Gastrocnemius medialis (tissue), 4 donors: ENCODE measurements around the gene FGF19. TPM values are rescaled to one million over a fixed set of nuclear protein-coding genes. Genes with fewer than 3 reads are reported as not detected.

Experiments
- ATAC-seq, 2 donors: fragments of 150-250 bp; one replicate each; pipeline ENCODE4 v1.9.1; 2016
- DNase-seq, 2 donors: peaks; one replicate each; pipeline ENCODE4 v3.0.0-alpha.2; 2019
- H3K27ac ChIP-seq, 4 donors: fragments of 200-600 bp; sonication (generic); 1 replicate in 1 of 4; 2 replicates in 3 of 4; pipeline ENCODE4 v1.5.1; 2016 to 2018; ENCODE audit warnings: mild to moderate bottlenecking in 2 of 4, moderate library complexity in 1 of 4
- H3K27me3 ChIP-seq, 3 donors: fragments of 200-600 bp; sonication (generic) in 2 of 3; 1 replicate in 1 of 3; 2 replicates in 2 of 3; pipeline versions ENCODE4 v1.5.1 to v1.6.0; 2016 to 2019; ENCODE audit warnings: mild to moderate bottlenecking in 1 of 3, moderate library complexity in 1 of 3
- H3K36me3 ChIP-seq, 2 donors: fragments of 200-600 bp; sonication (generic) in 1 of 2; one replicate each; pipeline ENCODE4 v1.5.1; 2017 to 2018
- H3K4me1 ChIP-seq, 2 donors: fragments of 200-600 bp; sonication (generic) in 1 of 2; one replicate each; pipeline ENCODE4 v1.5.1; 2016 to 2017; ENCODE audit warnings: mild to moderate bottlenecking in 2 of 2
- H3K4me3 ChIP-seq, 4 donors: fragments of 200-600 bp; sonication (generic) in 3 of 4; 1 replicate in 1 of 4; 2 replicates in 3 of 4; pipeline ENCODE4 v1.5.1; 2016 to 2019; ENCODE audit warnings: mild to moderate bottlenecking in 2 of 4
- H3K9me3 ChIP-seq, 3 donors: fragments of 200-600 bp; sonication (generic) in 2 of 3; 1 replicate in 1 of 3; 2 replicates in 2 of 3; pipeline ENCODE4 v1.5.1; 2016 to 2019
- POLR2A ChIP-seq, 2 donors: fragments of 450-650 bp; IDR thresholded peaks; one replicate each; pipeline ENCODE4 v1.6.1; 2017; ENCODE audit warnings: antibody characterized with exemption in 2 of 2, mild to moderate bottlenecking in 2 of 2, moderate library complexity in 2 of 2
- in situ Hi-C, 4 donors: fragments of 200-750 bp; cut with MboI; loops; one replicate each; pipeline versions ENCODE4 v1.15.0 to v1.8.0; 2017; ENCODE audit warnings: low sequenced_read_pairs in 4 of 4
- intact Hi-C: fragments of 100-400 bp; cut with DNase I; formaldehyde crosslinking; loops from one replicate; pipeline ENCODE4 v1.15.1; 2023; ENCODE audit warnings: low total_unique reads
- total RNA-seq, 4 donors: library from RNA; depleted of rRNA; stranded (reverse); fragments of >200 nt; gene quantifications; one replicate each; pipeline versions ENCODE4 v1.1.0 to v1.2.3, GENCODE V29; 2016
- TF ChIP-seq, protein P1 (sequence below), 5 experiments: fragments of 450-650 bp in 3 of 5; fragments of 200-600 bp in 2 of 5; sonication (generic) in 2 of 5; IDR thresholded peaks in 4 of 5; conservative IDR thresholded peaks in 1 of 5; 1 replicate in 4 of 5; 2 replicates in 1 of 5; pipeline ENCODE4 v1.5.1; 2016 to 2019; ENCODE audit warnings: antibody characterized with exemption in 5 of 5, mild to moderate bottlenecking in 3 of 5, moderate library complexity in 3 of 5

FGF19 gene
- total RNA-seq, 4 donors from 2014 or later: not detected

DNA sequence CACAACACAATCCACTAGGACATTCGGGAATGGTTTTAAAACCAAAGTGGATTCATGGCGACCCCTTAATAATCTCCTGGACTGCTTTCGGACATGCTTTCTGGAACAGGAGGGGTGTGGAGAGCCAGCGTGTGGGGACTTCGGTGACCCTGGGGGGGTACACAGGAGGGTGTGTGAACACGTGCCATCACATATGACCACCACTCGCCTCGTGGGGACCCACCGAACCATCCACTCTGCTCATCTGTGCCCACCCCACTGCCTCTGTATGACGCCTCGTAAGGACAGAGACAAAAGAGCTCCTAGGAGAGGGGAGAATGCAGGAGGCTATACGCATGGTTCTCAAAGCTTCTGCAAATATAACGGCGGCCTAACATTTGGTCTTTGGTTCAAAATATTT is 37.6 kb downstream of the FGF19 start:
- no peak for ATAC-seq
- TF ChIP-seq, protein P1, sequence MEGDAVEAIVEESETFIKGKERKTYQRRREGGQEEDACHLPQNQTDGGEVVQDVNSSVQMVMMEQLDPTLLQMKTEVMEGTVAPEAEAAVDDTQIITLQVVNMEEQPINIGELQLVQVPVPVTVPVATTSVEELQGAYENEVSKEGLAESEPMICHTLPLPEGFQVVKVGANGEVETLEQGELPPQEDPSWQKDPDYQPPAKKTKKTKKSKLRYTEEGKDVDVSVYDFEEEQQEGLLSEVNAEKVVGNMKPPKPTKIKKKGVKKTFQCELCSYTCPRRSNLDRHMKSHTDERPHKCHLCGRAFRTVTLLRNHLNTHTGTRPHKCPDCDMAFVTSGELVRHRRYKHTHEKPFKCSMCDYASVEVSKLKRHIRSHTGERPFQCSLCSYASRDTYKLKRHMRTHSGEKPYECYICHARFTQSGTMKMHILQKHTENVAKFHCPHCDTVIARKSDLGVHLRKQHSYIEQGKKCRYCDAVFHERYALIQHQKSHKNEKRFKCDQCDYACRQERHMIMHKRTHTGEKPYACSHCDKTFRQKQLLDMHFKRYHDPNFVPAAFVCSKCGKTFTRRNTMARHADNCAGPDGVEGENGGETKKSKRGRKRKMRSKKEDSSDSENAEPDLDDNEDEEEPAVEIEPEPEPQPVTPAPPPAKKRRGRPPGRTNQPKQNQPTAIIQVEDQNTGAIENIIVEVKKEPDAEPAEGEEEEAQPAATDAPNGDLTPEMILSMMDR (IDR thresholded peaks at IDR 0.05 in 4 of 5, conservative IDR thresholded peaks at IDR 0.05 in 1 of 5): no peak
- no peak for TF ChIP-seq POLR2A (IDR thresholded peaks at IDR 0.05)
- in situ Hi-C loops (loop anchor here in 1 of 4 donors (25.0 kb wide), 1 partner anchor 554 kb away; no protein-coding TSS in a partner anchor), intact Hi-C loops (no loop called here)
- Histone ChIP-seq H3K9me3 (no peaks in the 10 kb centered on the region), H3K27ac (no peak overlapping the region), H3K4me1 (peaks cover 4 to 9% of the 10 kb centered on the region in 2 donors), H3K4me3 (no peak overlapping the region), H3K27me3 (no peaks in the 10 kb centered on the region), H3K36me3 (peaks cover 0 to 34% of the 10 kb centered on the region in 2 donors)
- DNase-seq: no peak

DNA sequence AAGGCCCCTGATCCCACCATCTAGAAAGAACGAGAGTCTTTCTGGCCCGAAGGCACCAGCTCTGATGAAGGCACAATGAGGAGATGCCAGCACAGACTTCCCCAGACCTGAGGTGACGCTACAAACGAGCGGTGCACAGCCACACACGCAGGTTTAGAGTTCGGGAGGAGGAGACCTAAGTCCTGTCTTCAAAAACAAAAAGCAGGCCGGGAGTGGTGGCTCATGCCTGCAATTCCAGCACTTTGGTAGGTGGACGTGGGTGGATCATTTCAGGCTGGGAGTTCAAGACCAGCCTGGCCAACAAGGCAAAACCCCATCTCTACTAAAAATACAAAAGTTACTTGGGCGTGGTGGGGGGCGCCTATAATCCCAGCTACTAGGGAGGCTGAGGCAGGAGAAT is 38.2 kb downstream of the FGF19 start:
- ATAC-seq: no peak
- in situ Hi-C loops: loop anchor here in 1 of 4 donors (25.0 kb wide), 1 partner anchor 553 kb away; no protein-coding TSS in a partner anchor
- Histone ChIP-seq H3K36me3 (peaks cover 0 to 31% of the 10 kb centered on the region in 2 donors), H3K27ac (no peak overlapping the region), H3K9me3 (no peaks in the 10 kb centered on the region), H3K4me3 (no peak overlapping the region), H3K27me3 (no peaks in the 10 kb centered on the region), H3K4me1 (peaks cover 4 to 7% of the 10 kb centered on the region in 2 donors)
- DNase-seq: no peak
- TF ChIP-seq, protein P1 (IDR thresholded peaks at IDR 0.05 in 4 of 5, conservative IDR thresholded peaks at IDR 0.05 in 1 of 5): no peak
- no peak for TF ChIP-seq POLR2A (IDR thresholded peaks at IDR 0.05)
- intact Hi-C loops: no loop called here

DNA sequence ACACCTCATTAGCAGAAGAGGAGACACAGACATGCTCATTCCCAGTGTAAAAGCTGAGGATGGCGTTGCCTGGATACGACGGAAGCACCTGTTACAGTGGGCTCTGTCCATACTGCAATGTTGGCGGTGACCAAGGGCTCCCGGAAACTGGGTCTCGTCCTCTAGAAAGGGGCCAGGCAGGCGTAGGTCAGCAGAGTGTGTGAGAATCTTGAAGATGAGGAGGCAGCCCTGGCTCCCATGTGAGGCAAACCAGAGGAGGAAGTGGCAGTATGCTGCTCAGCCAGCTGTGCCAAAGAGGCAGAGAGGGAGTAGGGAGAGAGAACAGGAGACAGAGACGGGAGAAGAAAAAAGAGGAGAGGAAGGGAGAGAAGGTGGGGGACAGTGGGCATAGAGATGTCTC is 38.9 kb downstream of the FGF19 start:
- H3K27ac ChIP-seq: no peak overlapping the region
- in situ Hi-C loops (loop anchor here in 1 of 4 donors (25.0 kb wide), 1 partner anchor 553 kb away; no protein-coding TSS in a partner anchor), intact Hi-C loops (no loop called here)
- no peak overlapping the region for H3K4me3 ChIP-seq
- TF ChIP-seq, protein P1 (IDR thresholded peaks at IDR 0.05 in 4 of 5, conservative IDR thresholded peaks at IDR 0.05 in 1 of 5): no peak
- TF ChIP-seq POLR2A (IDR thresholded peaks at IDR 0.05): no peak
- DNase-seq (no peak), ATAC-seq (no peak)
- no peaks in the 10 kb centered on the region for H3K27me3 ChIP-seq
- H3K9me3 ChIP-seq: no peaks in the 10 kb centered on the region
- H3K4me1 ChIP-seq: no peaks in the 10 kb centered on the region
- H3K36me3 ChIP-seq: peaks cover 0 to 31% of the 10 kb centered on the region in 2 donors

DNA sequence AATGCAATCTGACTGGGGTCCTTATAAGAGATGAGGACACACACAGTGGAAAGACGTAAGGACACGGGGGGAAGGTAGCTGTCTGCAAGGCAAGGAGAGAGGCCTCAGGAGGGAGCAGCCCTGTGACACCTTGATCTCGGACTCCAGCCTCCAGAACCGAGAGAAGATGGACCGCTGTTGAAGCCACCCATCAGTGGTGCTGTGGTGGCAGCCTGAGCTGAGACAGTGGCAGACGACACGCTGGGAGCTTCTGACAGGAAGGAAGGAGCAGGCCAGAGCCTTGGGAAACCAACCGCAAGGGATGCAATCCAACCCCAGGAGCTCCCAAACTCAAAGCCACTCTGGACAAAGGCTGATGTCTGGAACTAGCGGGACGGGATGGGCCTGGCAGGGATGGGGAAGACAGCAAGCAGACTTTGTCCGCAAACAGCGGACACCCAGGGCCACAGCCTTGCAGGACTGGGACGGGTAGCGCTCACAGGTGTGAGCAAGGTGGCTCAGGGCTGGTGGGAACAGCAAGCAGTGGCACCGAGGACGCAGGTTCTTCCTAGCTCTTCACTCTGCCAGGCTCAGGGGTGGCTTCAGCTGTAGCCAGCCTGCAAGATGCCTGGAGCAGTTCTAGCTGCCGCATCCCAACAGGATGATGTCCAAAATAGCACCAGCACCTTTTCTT is 39.6 kb downstream of the FGF19 start:
- Histone ChIP-seq H3K9me3 (no peaks in the 10 kb centered on the region), H3K4me3 (no peak overlapping the region), H3K27me3 (no peaks in the 10 kb centered on the region), H3K4me1 (no peaks in the 10 kb centered on the region), H3K27ac (no peak overlapping the region), H3K36me3 (peaks cover 0 to 31% of the 10 kb centered on the region in 2 donors)
- ATAC-seq (no peak), DNase-seq (peak in 1 of 2 donors; percentile 6)
- intact Hi-C loops (no loop called here), in situ Hi-C loops (loop anchor here in 1 of 4 donors (25.0 kb wide), 1 partner anchor 552 kb away; no protein-coding TSS in a partner anchor)
- TF ChIP-seq, protein P1 (IDR thresholded peaks at IDR 0.05 in 4 of 5, conservative IDR thresholded peaks at IDR 0.05 in 1 of 5): no peak
- no peak for TF ChIP-seq POLR2A (IDR thresholded peaks at IDR 0.05)
